IPS-15b (cell line): ENCODE data around the gene RAB6D.
"Not testable (repeated sequence)": the region's sequence is repeated elsewhere in the genome, so short reads cannot be mapped to it uniquely, and the experiment has no call there.

Experiments used
- H3K27me3 ChIP-seq: one replicate; pipeline ENCODE4 v1.6.1; 2013; ENCODE audit warnings: low read length; ENCODE audit not compliant: control insufficient read depth, insufficient read depth
- H3K36me3 ChIP-seq: one replicate; pipeline ENCODE4 v1.6.1; 2013; ENCODE audit warnings: low read length; ENCODE audit not compliant: control insufficient read depth, insufficient read depth
- H3K4me1 ChIP-seq: one replicate; pipeline ENCODE4 v1.6.1; 2013; ENCODE audit warnings: mild to moderate bottlenecking, low read length; ENCODE audit not compliant: control insufficient read depth, insufficient read depth
- H3K4me3 ChIP-seq: one replicate; pipeline ENCODE4 v1.5.1; 2013; ENCODE audit warnings: low read depth, low read length
- H3K9ac ChIP-seq: one replicate; pipeline ENCODE4 v1.6.1; 2013; ENCODE audit warnings: low read depth, mild to moderate bottlenecking, low read length
- H3K9me3 ChIP-seq: one replicate; pipeline ENCODE4 v1.6.1; 2013; ENCODE audit warnings: mild to moderate bottlenecking, low read length; ENCODE audit not compliant: control insufficient read depth, insufficient read depth

Gene RAB6D

GRCh38 chr2:131363213-131363612, 755 bp downstream of the RAB6D start:
- not testable (repeated sequence) for H3K4me3 ChIP-seq, H3K4me1 ChIP-seq, H3K9ac ChIP-seq, H3K9me3 ChIP-seq, H3K36me3 ChIP-seq
- peaks cover 19% of the 10 kb centered on the region for H3K27me3 ChIP-seq

- H3K27me3 ChIP-seq, result peaks cover 19% of the 10 kb centered on the region
- not testable (repeated sequence) for H3K36me3 ChIP-seq, H3K9me3 ChIP-seq, H3K4me1 ChIP-seq, H3K9ac ChIP-seq, H3K4me3 ChIP-seq
Observed at GRCh38 chr2:131361773-131362172, 2.2 kb downstream of the RAB6D start.

- H3K4me1 ChIP-seq, H3K4me3 ChIP-seq, H3K36me3 ChIP-seq: not testable (repeated sequence)
Observed at GRCh38 chr2:131353167-131353697, 10.7 kb downstream of the RAB6D start.

GRCh38 chr2:131349021-131349420, 14.9 kb downstream of the RAB6D start:
- H3K4me3 ChIP-seq, result no peak overlapping the region
- H3K36me3 ChIP-seq, result no peaks in the 10 kb centered on the region
- peaks cover 2% of the 10 kb centered on the region for H3K27me3 ChIP-seq
- no peaks in the 10 kb centered on the region for H3K9me3 ChIP-seq
- no peaks in the 10 kb centered on the region for H3K4me1 ChIP-seq
- H3K9ac ChIP-seq, result no peak overlapping the region

More at GRCh38 chr2:131353167-131353697, 10.7 kb downstream of the RAB6D start:
- not testable (repeated sequence) for H3K9me3 ChIP-seq, H3K9ac ChIP-seq, H3K27me3 ChIP-seq

- not testable (repeated sequence) for H3K36me3 ChIP-seq, H3K27me3 ChIP-seq, H3K4me1 ChIP-seq, H3K9me3 ChIP-seq, H3K9ac ChIP-seq
- H3K4me3 ChIP-seq, result peak overlapping the region; percentile 4
Observed at GRCh38 chr2:131347035-131347434, 16.9 kb downstream of the RAB6D start.

- H3K4me3 ChIP-seq, H3K4me1 ChIP-seq, H3K9me3 ChIP-seq, H3K9ac ChIP-seq, H3K36me3 ChIP-seq, H3K27me3 ChIP-seq: not testable (repeated sequence)
Observed at GRCh38 chr2:131339307-131339706, 24.7 kb downstream of the RAB6D start.

GRCh38 chr2:131335319-131335718, 28.6 kb downstream of the RAB6D start:
- not testable (repeated sequence) for H3K9ac ChIP-seq, H3K4me1 ChIP-seq, H3K36me3 ChIP-seq, H3K9me3 ChIP-seq, H3K4me3 ChIP-seq
- H3K27me3 ChIP-seq, result peaks cover 12% of the 10 kb centered on the region

- peaks cover 21% of the 10 kb centered on the region for H3K27me3 ChIP-seq
- H3K4me1 ChIP-seq, H3K9me3 ChIP-seq, H3K4me3 ChIP-seq, H3K36me3 ChIP-seq, H3K9ac ChIP-seq: not testable (repeated sequence)
Observed at GRCh38 chr2:131332709-131333108, 31.3 kb downstream of the RAB6D start.

- not testable (repeated sequence) for H3K4me3 ChIP-seq, H3K36me3 ChIP-seq, H3K9me3 ChIP-seq, H3K4me1 ChIP-seq, H3K9ac ChIP-seq
- H3K27me3 ChIP-seq, result peaks cover 21% of the 10 kb centered on the region
Observed at GRCh38 chr2:131331000-131331399, 33.0 kb downstream of the RAB6D start.

- no peaks in the 10 kb centered on the region for H3K9me3 ChIP-seq
- no peak overlapping the region for H3K9ac ChIP-seq
Observed at GRCh38 chr2:131322209-131322608, 41.8 kb downstream of the RAB6D start.

GRCh38 chr2:131321344-131321743, 42.6 kb downstream of the RAB6D start:
- not testable (repeated sequence) for H3K9ac ChIP-seq, H3K27me3 ChIP-seq, H3K4me1 ChIP-seq, H3K9me3 ChIP-seq, H3K4me3 ChIP-seq, H3K36me3 ChIP-seq

More at GRCh38 chr2:131322209-131322608, 41.8 kb downstream of the RAB6D start:
- Histone ChIP-seq H3K36me3 (no peaks in the 10 kb centered on the region), H3K4me3 (no peak overlapping the region), H3K4me1 (no peaks in the 10 kb centered on the region), H3K27me3 (no peaks in the 10 kb centered on the region)

GRCh38 chr2:131311001-131311400, 53.0 kb downstream of the RAB6D start:
- not testable (repeated sequence) for H3K4me1 ChIP-seq, H3K27me3 ChIP-seq

More at GRCh38 chr2:131311001-131311400, 53.0 kb downstream of the RAB6D start:
- not testable (repeated sequence) for H3K4me3 ChIP-seq, H3K36me3 ChIP-seq, H3K9ac ChIP-seq, H3K9me3 ChIP-seq
